RWPE2 (cell line): ENCODE results near the gene FMNL2.

Source experiments
- ATAC-seq: fragments of 200-7000 bp; cut with Tn5 transposase; 3 replicates; pipeline ENCODE4 v1.9.1; 2021; ENCODE audit warnings: low read depth
- DNase-seq: peaks from one replicate; pipeline ENCODE4 v3.0.0-alpha.2; 2020; ENCODE audit warnings: low spot score
- H3K27ac ChIP-seq: fragments of 450-650 bp; 2 replicates; pipeline ENCODE4 v1.5.1; 2017; ENCODE audit warnings: mild to moderate bottlenecking; ENCODE audit not compliant: poor library complexity, severe bottlenecking
- H3K27me3 ChIP-seq: fragments of 250-450 bp; sonication (Bioruptor Pico); 2 replicates; pipeline ENCODE4 v1.5.1; 2021; ENCODE audit warnings: mild to moderate bottlenecking, moderate library complexity; ENCODE audit not compliant: insufficient read depth, poor library complexity, severe bottlenecking
- H3K36me3 ChIP-seq: fragments of 250-450 bp; sonication (Bioruptor Pico); 2 replicates; pipeline ENCODE4 v1.5.1; 2020; ENCODE audit warnings: low read depth, mild to moderate bottlenecking, moderate library complexity
- H3K4me1 ChIP-seq: fragments of 250-450 bp; sonication (Bioruptor Pico); 2 replicates; pipeline ENCODE4 v1.5.1; 2021; ENCODE audit warnings: mild to moderate bottlenecking, moderate library complexity; ENCODE audit not compliant: insufficient read depth, poor library complexity, severe bottlenecking
- H3K4me3 ChIP-seq: fragments of 250-450 bp; sonication (Bioruptor Pico); 2 replicates; pipeline ENCODE4 v1.5.1; 2021; ENCODE audit warnings: mild to moderate bottlenecking, moderate library complexity; ENCODE audit not compliant: severe bottlenecking
- H3K9me3 ChIP-seq: fragments of 250-450 bp; sonication (Bioruptor Pico); 2 replicates; pipeline ENCODE4 v1.5.1; 2021; ENCODE audit warnings: mild to moderate bottlenecking, moderate library complexity; ENCODE audit not compliant: severe bottlenecking
- CTCF ChIP-seq: fragments of 450-650 bp; IDR thresholded peaks from one replicate; pipeline ENCODE4 v1.5.1; 2017; ENCODE audit warnings: mild to moderate bottlenecking, moderate library complexity; ENCODE audit not compliant: poor library complexity, severe bottlenecking

Gene FMNL2

GRCh38 chr2:152402780-152403759, 68.1 kb downstream of the FMNL2 start:
- H3K9me3 ChIP-seq: no peaks in the 10 kb centered on the region
- H3K27ac ChIP-seq: no peak overlapping the region
- no peaks in the 10 kb centered on the region for H3K27me3 ChIP-seq
- DNase-seq (no peak), ATAC-seq (no peak)
- H3K4me1 ChIP-seq: peaks cover 28% of the 10 kb centered on the region
- no peak overlapping the region for H3K4me3 ChIP-seq
- no peak for TF ChIP-seq CTCF
- H3K36me3 ChIP-seq: no peaks in the 10 kb centered on the region

- peak overlapping the region; percentile 14 for H3K27ac ChIP-seq
- TF ChIP-seq CTCF: no peak
- DNase-seq (no peak), ATAC-seq (no peak)
- H3K4me1 ChIP-seq: peaks cover 39% of the 10 kb centered on the region
- no peaks in the 10 kb centered on the region for H3K36me3 ChIP-seq
- H3K9me3 ChIP-seq: no peaks in the 10 kb centered on the region
- H3K4me3 ChIP-seq: no peak overlapping the region
- H3K27me3 ChIP-seq: no peaks in the 10 kb centered on the region
Measured at GRCh38 chr2:152405206-152406118, 70.5 kb downstream of the FMNL2 start.

GRCh38 chr2:152406119-152406835, 71.3 kb downstream of the FMNL2 start:
- no peaks in the 10 kb centered on the region for H3K27me3 ChIP-seq
- peak overlapping the region; percentile 14 for H3K27ac ChIP-seq
- no peak for TF ChIP-seq CTCF
- DNase-seq (no peak), ATAC-seq (no peak)
- no peaks in the 10 kb centered on the region for H3K9me3 ChIP-seq
- peaks cover 43% of the 10 kb centered on the region for H3K4me1 ChIP-seq
- H3K36me3 ChIP-seq: no peaks in the 10 kb centered on the region
- H3K4me3 ChIP-seq: no peak overlapping the region

- TF ChIP-seq CTCF: no peak
- Histone ChIP-seq H3K9me3 (no peaks in the 10 kb centered on the region), H3K27ac (peak overlapping the region; percentile 12), H3K4me1 (peaks cover 49% of the 10 kb centered on the region), H3K4me3 (no peak overlapping the region), H3K27me3 (no peaks in the 10 kb centered on the region), H3K36me3 (no peaks in the 10 kb centered on the region)
- ATAC-seq: no peak
- DNase-seq: no peak
Measured at GRCh38 chr2:152406836-152407161, 71.8 kb downstream of the FMNL2 start.
